ENCODE measurements around the gene EFNB2.

DNA sequence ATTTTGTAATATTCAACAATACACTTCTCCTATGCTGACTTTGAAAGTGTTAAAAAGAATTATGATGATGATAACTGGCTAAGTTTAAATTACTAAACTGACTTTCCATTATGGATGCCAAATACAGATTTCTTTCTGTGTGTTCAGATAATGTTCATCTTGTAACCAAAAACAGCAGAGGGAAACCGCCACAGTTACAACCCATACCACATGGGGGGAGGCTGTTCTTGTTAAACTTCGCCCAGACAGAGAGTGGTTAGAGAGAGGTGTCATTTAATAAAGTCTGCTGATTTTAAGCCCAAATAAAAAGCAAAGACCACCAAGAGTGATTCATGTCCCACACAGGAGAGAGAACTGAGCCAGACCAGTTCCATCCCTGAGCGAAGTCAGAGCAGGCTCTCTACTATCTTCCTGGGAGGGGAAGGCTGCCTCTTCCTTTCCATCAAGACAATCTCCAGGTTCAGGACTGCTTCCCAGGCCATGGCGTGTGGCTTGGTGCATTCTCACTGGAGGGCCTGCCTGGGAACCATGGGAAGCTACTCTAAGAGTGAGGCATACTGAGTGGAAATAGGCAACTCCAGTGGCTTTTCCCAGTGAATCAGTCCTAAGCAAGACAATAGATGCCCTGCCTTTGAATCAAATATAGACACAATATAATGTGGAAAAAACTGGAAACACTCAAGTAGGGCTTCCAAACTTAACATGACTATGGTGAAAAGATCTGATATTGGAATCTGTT, 18.2 kb downstream of the EFNB2 start:
- TF ChIP-seq, protein P1, sequence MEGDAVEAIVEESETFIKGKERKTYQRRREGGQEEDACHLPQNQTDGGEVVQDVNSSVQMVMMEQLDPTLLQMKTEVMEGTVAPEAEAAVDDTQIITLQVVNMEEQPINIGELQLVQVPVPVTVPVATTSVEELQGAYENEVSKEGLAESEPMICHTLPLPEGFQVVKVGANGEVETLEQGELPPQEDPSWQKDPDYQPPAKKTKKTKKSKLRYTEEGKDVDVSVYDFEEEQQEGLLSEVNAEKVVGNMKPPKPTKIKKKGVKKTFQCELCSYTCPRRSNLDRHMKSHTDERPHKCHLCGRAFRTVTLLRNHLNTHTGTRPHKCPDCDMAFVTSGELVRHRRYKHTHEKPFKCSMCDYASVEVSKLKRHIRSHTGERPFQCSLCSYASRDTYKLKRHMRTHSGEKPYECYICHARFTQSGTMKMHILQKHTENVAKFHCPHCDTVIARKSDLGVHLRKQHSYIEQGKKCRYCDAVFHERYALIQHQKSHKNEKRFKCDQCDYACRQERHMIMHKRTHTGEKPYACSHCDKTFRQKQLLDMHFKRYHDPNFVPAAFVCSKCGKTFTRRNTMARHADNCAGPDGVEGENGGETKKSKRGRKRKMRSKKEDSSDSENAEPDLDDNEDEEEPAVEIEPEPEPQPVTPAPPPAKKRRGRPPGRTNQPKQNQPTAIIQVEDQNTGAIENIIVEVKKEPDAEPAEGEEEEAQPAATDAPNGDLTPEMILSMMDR (IDR thresholded peaks at IDR 0.05; ENCODE audit: low read depth, low read length) = no peak
- TF ChIP-seq, protein P2, sequence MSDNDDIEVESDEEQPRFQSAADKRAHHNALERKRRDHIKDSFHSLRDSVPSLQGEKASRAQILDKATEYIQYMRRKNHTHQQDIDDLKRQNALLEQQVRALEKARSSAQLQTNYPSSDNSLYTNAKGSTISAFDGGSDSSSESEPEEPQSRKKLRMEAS (IDR thresholded peaks at IDR 0.05; ENCODE audit: low read depth, low read length) = no peak
- TF ChIP-seq POLR2A (IDR thresholded peaks at IDR 0.05; ENCODE audit: extremely low read depth, insufficient read length) = no peak

Data from NB4 (cell line).